Smooth muscle cell (in vitro differentiated cells): ENCODE data around the gene COL6A2. TPM values are rescaled to one million over a fixed set of nuclear protein-coding genes. Genes with fewer than 3 reads are reported as not detected.
A peak's percentile ranks its signal among the peaks of the same experiment; 100 is the strongest.

ENCODE experiments used
- DNase-seq: peaks from one replicate; lab custom pipeline; 2025; ENCODE audit not compliant: unreplicated experiment; lab: John Stamatoyannopoulos, UW
- H2AFZ ChIP-seq: fragments of 200-600 bp; sonication (generic); 2 replicates; pipeline ENCODE4 v1.6.0; 2016; ENCODE audit warnings: antibody characterized with exemption, low read depth, mild to moderate bottlenecking
- H3F3A ChIP-seq: fragments of 200-600 bp; sonication (generic); 2 replicates; pipeline ENCODE4 v1.6.0; 2017; ENCODE audit warnings: antibody characterized with exemption, low read depth
- H3K27ac ChIP-seq: fragments of 200-600 bp; sonication (generic); 2 replicates; pipeline ENCODE4 v1.5.1; 2016; ENCODE audit warnings: low read depth, mild to moderate bottlenecking
- H3K27me3 ChIP-seq: fragments of 200-600 bp; sonication (generic); 2 replicates; pipeline ENCODE4 v1.6.1; 2016; ENCODE audit warnings: low read depth, mild to moderate bottlenecking
- H3K36me3 ChIP-seq: fragments of 200-600 bp; sonication (generic); 2 replicates; pipeline ENCODE4 v1.5.1; 2016; ENCODE audit warnings: low read depth
- H3K4me1 ChIP-seq: fragments of 200-600 bp; sonication (generic); 2 replicates; pipeline ENCODE4 v1.5.1; 2016; ENCODE audit warnings: low read depth
- H3K4me2 ChIP-seq: fragments of 200-600 bp; sonication (generic); 2 replicates; pipeline ENCODE4 v1.6.0; 2016; ENCODE audit warnings: mild to moderate bottlenecking
- H3K4me3 ChIP-seq: fragments of 200-600 bp; sonication (generic); 2 replicates; pipeline ENCODE4 v1.5.1; 2016; ENCODE audit warnings: mild to moderate bottlenecking
- H3K79me2 ChIP-seq: fragments of 200-600 bp; sonication (generic); 2 replicates; pipeline ENCODE4 v1.6.0; 2016; ENCODE audit warnings: low read depth, mild to moderate bottlenecking
- H3K9ac ChIP-seq: fragments of 200-600 bp; sonication (generic); 2 replicates; pipeline ENCODE4 v1.6.0; 2016; ENCODE audit warnings: low read depth
- H3K9me3 ChIP-seq: fragments of 200-600 bp; sonication (generic); replicated peaks from 2 replicates; pipeline ENCODE4 v1.5.1; 2016; ENCODE audit warnings: low read depth
- H4K20me1 ChIP-seq: fragments of 200-600 bp; sonication (generic); 2 replicates; pipeline ENCODE4 v1.6.0; 2016; ENCODE audit warnings: low read depth
- WGBS: methylation state at CpG from one replicate; pipeline ENCODE4 v1.1.7; 2016; ENCODE audit warnings: low lambda C conversion rate; 5-methylcytosine and 5-hydroxymethylcytosine counted together
- polyA plus RNA-seq: library from polyadenylated mRNA; unstranded; fragments of >200 nt; fragmentation: Nextera tagmentation; extraction: Ambion mirVana; gene quantifications from 2 replicates; pipeline ENCODE4 v1.2.1, GENCODE V29; 2016
- total RNA-seq: library from RNA; depleted of rRNA; stranded (reverse); fragments of >200 nt; gene quantifications from 2 replicates; pipeline ENCODE4 v1.2.3, GENCODE V29; 2014
- TF ChIP-seq, protein P1 (sequence below): fragments of 200-600 bp; sonication (generic); IDR thresholded peaks from 2 replicates; pipeline ENCODE4 v1.5.1; 2017; ENCODE audit warnings: borderline replicate concordance, mild to moderate bottlenecking, antibody characterized with exemption; ENCODE audit not compliant: insufficient read depth, poor library complexity, severe bottlenecking

Gene COL6A2
- total and polyA plus RNA-seq, 2 experiments from 2014 or later = 1,570 to 4,089 TPM

DNA sequence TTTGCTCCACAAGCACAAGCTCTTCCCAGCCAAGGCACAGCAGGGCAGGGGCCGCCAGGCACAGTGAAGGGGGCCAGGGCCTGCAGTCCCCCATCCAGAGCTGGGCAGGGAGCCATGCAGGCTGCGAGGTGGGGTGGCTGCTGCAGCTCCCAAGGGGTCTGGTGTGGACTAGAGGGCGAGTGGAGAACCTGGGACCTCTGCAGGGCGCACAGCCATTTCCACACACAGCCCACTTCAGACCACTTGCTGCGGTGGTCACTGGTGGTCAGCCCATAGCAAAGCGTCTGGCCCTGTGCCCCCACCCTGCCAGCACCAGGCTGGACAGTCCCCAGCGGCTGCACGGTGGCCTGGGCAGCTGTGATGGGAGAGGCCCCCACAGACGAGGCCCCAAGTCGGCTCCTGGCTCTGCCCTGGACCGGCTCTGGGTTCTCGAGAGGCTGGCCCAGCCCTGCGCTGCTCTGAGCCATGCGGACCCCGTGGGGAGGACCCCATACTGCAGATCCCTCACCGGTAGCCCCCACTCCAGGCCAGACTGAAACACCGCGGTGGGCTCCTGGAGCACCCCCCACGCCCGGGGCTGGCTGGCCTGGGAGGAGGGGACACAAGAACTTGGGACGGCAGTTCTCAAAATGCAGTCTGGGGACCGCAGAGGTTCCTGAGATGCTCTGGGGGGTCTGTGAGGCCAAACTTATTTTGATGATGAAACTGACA, 47.1 kb upstream of the COL6A2 start:
- H3K9me3 ChIP-seq = no peaks in the 10 kb centered on the region
- no peak overlapping the region for H3K4me3 ChIP-seq
- WGBS = 96% methylated on average over 14 of the region's 22 CpGs
- peaks cover 39% of the 10 kb centered on the region for H3F3A ChIP-seq
- no peak overlapping the region for H3K4me2 ChIP-seq
- TF ChIP-seq, protein P1, sequence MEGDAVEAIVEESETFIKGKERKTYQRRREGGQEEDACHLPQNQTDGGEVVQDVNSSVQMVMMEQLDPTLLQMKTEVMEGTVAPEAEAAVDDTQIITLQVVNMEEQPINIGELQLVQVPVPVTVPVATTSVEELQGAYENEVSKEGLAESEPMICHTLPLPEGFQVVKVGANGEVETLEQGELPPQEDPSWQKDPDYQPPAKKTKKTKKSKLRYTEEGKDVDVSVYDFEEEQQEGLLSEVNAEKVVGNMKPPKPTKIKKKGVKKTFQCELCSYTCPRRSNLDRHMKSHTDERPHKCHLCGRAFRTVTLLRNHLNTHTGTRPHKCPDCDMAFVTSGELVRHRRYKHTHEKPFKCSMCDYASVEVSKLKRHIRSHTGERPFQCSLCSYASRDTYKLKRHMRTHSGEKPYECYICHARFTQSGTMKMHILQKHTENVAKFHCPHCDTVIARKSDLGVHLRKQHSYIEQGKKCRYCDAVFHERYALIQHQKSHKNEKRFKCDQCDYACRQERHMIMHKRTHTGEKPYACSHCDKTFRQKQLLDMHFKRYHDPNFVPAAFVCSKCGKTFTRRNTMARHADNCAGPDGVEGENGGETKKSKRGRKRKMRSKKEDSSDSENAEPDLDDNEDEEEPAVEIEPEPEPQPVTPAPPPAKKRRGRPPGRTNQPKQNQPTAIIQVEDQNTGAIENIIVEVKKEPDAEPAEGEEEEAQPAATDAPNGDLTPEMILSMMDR = no peak
- no peaks in the 10 kb centered on the region for H3K27me3 ChIP-seq
- H2AFZ ChIP-seq = no peak overlapping the region
- H3K4me1 ChIP-seq = peaks cover 20% of the 10 kb centered on the region
- no peaks in the 10 kb centered on the region for H3K36me3 ChIP-seq
- no peaks in the 10 kb centered on the region for H4K20me1 ChIP-seq
- H3K9ac ChIP-seq = peak overlapping the region; percentile 84
- H3K79me2 ChIP-seq = no peaks in the 10 kb centered on the region
- no peak for DNase-seq
- peak overlapping the region; percentile 99 for H3K27ac ChIP-seq

DNA sequence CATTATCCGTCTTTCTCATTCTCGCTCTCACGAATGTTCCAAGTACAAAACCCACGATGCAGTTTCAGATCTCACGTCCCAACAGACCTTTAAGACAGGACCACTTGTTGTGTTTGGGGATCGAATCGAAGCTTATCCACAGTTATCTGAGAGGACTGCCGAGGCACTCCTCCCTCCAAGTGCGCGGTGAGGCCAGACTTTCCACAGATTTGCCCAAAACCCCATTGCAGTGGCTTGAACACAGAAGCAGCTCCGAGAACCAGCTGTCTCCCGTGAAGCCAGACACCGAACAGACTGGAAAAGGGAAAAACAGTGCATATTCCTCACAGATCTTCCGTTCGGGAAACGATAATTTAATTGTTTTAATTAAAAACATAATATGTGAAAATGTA, 46.5 kb upstream of the COL6A2 start:
- WGBS = 71% methylated on average over 16 of the region's 16 CpGs
- no peaks in the 10 kb centered on the region for H3K27me3 ChIP-seq
- no peaks in the 10 kb centered on the region for H4K20me1 ChIP-seq
- peak overlapping the region; percentile 99 for H3K27ac ChIP-seq
- no peak for DNase-seq
- TF ChIP-seq, protein P1 = no peak
- no peaks in the 10 kb centered on the region for H3K9me3 ChIP-seq
- no peak overlapping the region for H2AFZ ChIP-seq
- H3K36me3 ChIP-seq = no peaks in the 10 kb centered on the region
- peaks cover 25% of the 10 kb centered on the region for H3K4me1 ChIP-seq
- H3K79me2 ChIP-seq = no peaks in the 10 kb centered on the region
- H3F3A ChIP-seq = peaks cover 38% of the 10 kb centered on the region
- peak overlapping the region; percentile 84 for H3K9ac ChIP-seq
- H3K4me2 ChIP-seq = no peak overlapping the region
- H3K4me3 ChIP-seq = no peak overlapping the region

DNA sequence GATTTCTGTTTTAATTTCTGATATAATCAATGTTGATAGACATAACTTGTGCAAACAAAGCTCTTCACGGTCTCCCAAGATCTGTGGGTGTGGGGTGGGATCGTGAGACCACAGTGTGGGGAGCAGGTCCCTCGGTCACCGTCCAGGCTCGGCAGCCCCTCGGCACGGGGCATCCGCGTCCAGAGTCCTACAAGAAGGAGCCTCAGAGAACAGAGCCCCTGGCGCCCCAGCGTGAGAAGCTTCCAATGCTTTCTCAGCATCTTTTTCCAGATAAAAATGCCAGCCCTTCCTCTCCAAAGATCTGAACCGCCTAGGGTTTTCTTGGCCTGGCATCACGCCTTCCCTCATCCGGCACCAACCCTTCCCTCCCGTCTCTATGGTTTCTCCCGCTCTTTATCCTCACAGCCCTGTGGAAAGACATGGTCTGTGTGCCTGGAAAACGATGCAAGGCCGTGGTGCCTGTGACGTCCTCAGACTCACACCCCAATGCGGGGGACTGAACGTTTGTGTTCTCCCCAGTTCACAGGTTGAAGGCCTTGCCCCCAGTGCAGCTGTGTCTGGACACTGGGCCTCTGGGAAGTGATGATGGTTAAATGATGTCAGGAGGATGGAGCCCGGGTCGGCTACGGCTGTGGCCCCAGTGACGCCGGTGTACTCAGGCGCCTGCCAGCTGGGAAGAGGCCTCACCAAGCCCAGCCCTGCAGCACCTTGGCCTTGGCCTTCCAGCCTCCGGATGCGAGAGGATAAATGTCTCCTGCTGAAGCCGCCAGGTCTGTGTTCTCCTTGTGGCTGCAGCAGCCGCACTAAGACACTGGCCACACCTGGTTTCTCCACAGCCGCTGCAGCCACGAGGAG, 45.9 kb upstream of the COL6A2 start:
- H3K9ac ChIP-seq = peak overlapping the region; percentile 89
- H3K36me3 ChIP-seq = no peaks in the 10 kb centered on the region
- H3F3A ChIP-seq = peaks cover 32% of the 10 kb centered on the region
- H3K27ac ChIP-seq = peak overlapping the region; percentile 99
- H3K4me1 ChIP-seq = peaks cover 26% of the 10 kb centered on the region
- no peak overlapping the region for H2AFZ ChIP-seq
- DNase-seq = no peak
- 89% methylated on average over 33 of the region's 33 CpGs for whole genome bisulfite sequencing
- H3K9me3 ChIP-seq = no peaks in the 10 kb centered on the region
- H3K4me2 ChIP-seq = no peak overlapping the region
- H3K4me3 ChIP-seq = no peak overlapping the region
- H4K20me1 ChIP-seq = no peaks in the 10 kb centered on the region
- no peaks in the 10 kb centered on the region for H3K79me2 ChIP-seq
- TF ChIP-seq, protein P1 = no peak
- no peaks in the 10 kb centered on the region for H3K27me3 ChIP-seq
